ENCODE data around the gene KRT13.

DNA sequence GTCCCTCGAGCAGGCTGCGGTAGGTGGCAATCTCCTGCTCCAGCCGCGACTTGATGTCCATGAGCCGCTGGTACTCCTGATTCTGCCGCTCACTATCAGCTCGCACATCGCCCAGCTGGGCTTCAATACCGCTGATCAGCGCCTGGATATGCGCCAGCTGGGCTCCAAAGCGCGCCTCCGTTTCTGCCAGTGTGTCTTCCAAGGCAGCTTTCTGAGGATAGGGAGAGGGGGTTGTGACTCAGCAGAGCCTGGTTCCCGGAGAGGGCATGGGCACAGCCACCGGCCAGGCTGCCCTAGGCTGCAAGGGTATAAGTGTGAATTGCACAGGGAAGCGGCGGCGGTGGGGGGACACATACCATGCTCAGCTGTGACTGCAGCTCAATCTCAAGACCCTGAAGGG lies 18.4 kb upstream of the KRT13 start:
- no peak for TF ChIP-seq EZH2 (IDR thresholded peaks at IDR 0.05; ENCODE audit: borderline replicate concordance, low read depth, low read length, poor library complexity, severe bottlenecking)
- TF ChIP-seq, protein P1, sequence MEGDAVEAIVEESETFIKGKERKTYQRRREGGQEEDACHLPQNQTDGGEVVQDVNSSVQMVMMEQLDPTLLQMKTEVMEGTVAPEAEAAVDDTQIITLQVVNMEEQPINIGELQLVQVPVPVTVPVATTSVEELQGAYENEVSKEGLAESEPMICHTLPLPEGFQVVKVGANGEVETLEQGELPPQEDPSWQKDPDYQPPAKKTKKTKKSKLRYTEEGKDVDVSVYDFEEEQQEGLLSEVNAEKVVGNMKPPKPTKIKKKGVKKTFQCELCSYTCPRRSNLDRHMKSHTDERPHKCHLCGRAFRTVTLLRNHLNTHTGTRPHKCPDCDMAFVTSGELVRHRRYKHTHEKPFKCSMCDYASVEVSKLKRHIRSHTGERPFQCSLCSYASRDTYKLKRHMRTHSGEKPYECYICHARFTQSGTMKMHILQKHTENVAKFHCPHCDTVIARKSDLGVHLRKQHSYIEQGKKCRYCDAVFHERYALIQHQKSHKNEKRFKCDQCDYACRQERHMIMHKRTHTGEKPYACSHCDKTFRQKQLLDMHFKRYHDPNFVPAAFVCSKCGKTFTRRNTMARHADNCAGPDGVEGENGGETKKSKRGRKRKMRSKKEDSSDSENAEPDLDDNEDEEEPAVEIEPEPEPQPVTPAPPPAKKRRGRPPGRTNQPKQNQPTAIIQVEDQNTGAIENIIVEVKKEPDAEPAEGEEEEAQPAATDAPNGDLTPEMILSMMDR (conservative IDR thresholded peaks at IDR 0.05; ENCODE audit: low read depth, low read length): no peak

Measured in A673 (cell line).